Testis (tissue), 3 donors: Measurements from ENCODE around the gene TMEM242. TPM values are rescaled to one million over a fixed set of nuclear protein-coding genes. Genes with fewer than 3 reads are reported as not detected.
A peak's percentile ranks its signal among the peaks of the same experiment; 100 is the strongest.

Experiments used
- DNase-seq: peaks from one replicate; pipeline ENCODE4 v3.0.0-alpha.2; 2019
- H3K27ac ChIP-seq, 2 donors: fragments of 200-600 bp; sonication (generic); one replicate each; pipeline ENCODE4 v1.5.1; 2019
- H3K27me3 ChIP-seq: fragments of 200-600 bp; sonication (generic); one replicate; pipeline ENCODE4 v1.5.1; 2019
- H3K36me3 ChIP-seq: fragments of 200-600 bp; sonication (generic); one replicate; pipeline ENCODE4 v1.5.1; 2017; ENCODE audit warnings: low read depth; ENCODE audit errors: missing control alignments
- H3K4me1 ChIP-seq: fragments of 200-600 bp; sonication (generic); one replicate; pipeline ENCODE4 v1.5.1; 2019
- H3K4me3 ChIP-seq, 2 donors: fragments of 200-600 bp; sonication (generic); one replicate each; pipeline ENCODE4 v1.5.1; 2017 to 2019
- H3K9me3 ChIP-seq: fragments of 200-600 bp; sonication (generic); one replicate; pipeline ENCODE4 v1.5.1; 2017
- CTCF ChIP-seq, 3 experiments: fragments of 450-650 bp in 2 of 3; fragments of 200-600 bp in 1 of 3; sonication (generic) in 1 of 3; IDR thresholded peaks; one replicate each; pipeline ENCODE4 v1.5.1; 2016 to 2019; ENCODE audit warnings: antibody characterized with exemption in 3 of 3, mild to moderate bottlenecking in 2 of 3, moderate library complexity in 1 of 3
- POLR2A ChIP-seq: fragments of 450-650 bp; IDR thresholded peaks from one replicate; pipeline ENCODE4 v1.6.1; 2017; ENCODE audit warnings: antibody characterized with exemption, mild to moderate bottlenecking, moderate library complexity
- WGBS, 2 donors: methylation state at CpG; one replicate each; pipeline ENCODE4 v1.1.5; 2018; 5-methylcytosine and 5-hydroxymethylcytosine counted together
- intact Hi-C: fragments of 100-400 bp; cut with DNase I; formaldehyde crosslinking; loops from one replicate; pipeline ENCODE4 v1.15.1; 2023; ENCODE audit warnings: low total_unique reads
- polyA plus RNA-seq: library from polyadenylated mRNA; stranded (reverse); fragments of 350-450 nt; fragmentation: Illumina TruSeq; extraction: RNeasy Lipid Tissue Mini Kit (QIAGEN cat#74804); gene quantifications from one replicate; pipeline ENCODE4 v1.2.3, GENCODE V29; 2014; ENCODE audit warnings: low read depth, low replicate concordance; ENCODE audit not compliant: insufficient read depth
- total RNA-seq, 2 donors: library from RNA; depleted of rRNA; stranded (reverse); fragments of >200 nt; gene quantifications; one replicate each; pipeline ENCODE4 v1.2.3, GENCODE V29; 2016

TMEM242 gene
- total and polyA plus RNA-seq, 3 donors from 2014 or later, result 8.9 to 11.9 (median 10.3) TPM

- 72 to 83% methylated on average over 9 of the region's 9 CpGs for WGBS, 2 donors
- no peak overlapping the region for H3K27ac ChIP-seq
- no peaks in the 10 kb centered on the region for H3K9me3 ChIP-seq
- H3K27me3 ChIP-seq, result no peaks in the 10 kb centered on the region
- TF ChIP-seq CTCF (IDR thresholded peaks at IDR 0.05), result peak in 1 of 3 experiments; percentile 20
- TF ChIP-seq POLR2A, result no peak
- H3K4me1 ChIP-seq, result no peaks in the 10 kb centered on the region
- intact Hi-C loops, result no loop called here
- H3K36me3 ChIP-seq, result no peaks in the 10 kb centered on the region
- H3K4me3 ChIP-seq, result no peak overlapping the region
- DNase-seq, result no peak
Observed at GRCh38 chr6:157281570-157281969, 41.7 kb downstream of the TMEM242 start.

- 76 to 79% methylated on average over 7 to 9 of the region's 9 CpGs for WGBS, 2 donors
- intact Hi-C loops, result no loop called here
Observed at GRCh38 chr6:157280947-157281346, 42.4 kb downstream of the TMEM242 start.

GRCh38 chr6:157280157-157280556 lies 43.2 kb downstream of the TMEM242 start:
- Histone ChIP-seq H3K27ac (no peak overlapping the region), H3K9me3 (no peaks in the 10 kb centered on the region), H3K4me1 (no peaks in the 10 kb centered on the region), H3K36me3 (no peaks in the 10 kb centered on the region), H3K27me3 (no peaks in the 10 kb centered on the region), H3K4me3 (no peak overlapping the region)
- no peak for DNase-seq
- intact Hi-C loops, result no loop called here
- no peak for TF ChIP-seq POLR2A
- no peak for TF ChIP-seq CTCF (IDR thresholded peaks at IDR 0.05)
- WGBS, 2 donors, result 47 to 55% methylated on average over 17 of the region's 17 CpGs

More at GRCh38 chr6:157280947-157281346, 42.4 kb downstream of the TMEM242 start:
- no peaks in the 10 kb centered on the region for H3K4me1 ChIP-seq
- TF ChIP-seq POLR2A (no peak), CTCF (IDR thresholded peaks at IDR 0.05) (no peak)
- H3K27me3 ChIP-seq, result no peaks in the 10 kb centered on the region
- DNase-seq, result no peak
- no peaks in the 10 kb centered on the region for H3K9me3 ChIP-seq
- no peak overlapping the region for H3K4me3 ChIP-seq
- no peak overlapping the region for H3K27ac ChIP-seq
- no peaks in the 10 kb centered on the region for H3K36me3 ChIP-seq

GRCh38 chr6:157278171-157278570 lies 45.1 kb downstream of the TMEM242 start:
- intact Hi-C loops, result loop anchor here (10.0 kb wide), 1 partner anchor 243 kb away; no protein-coding TSS in a partner anchor
- Histone ChIP-seq H3K4me3 (no peak overlapping the region), H3K27me3 (no peaks in the 10 kb centered on the region), H3K36me3 (no peaks in the 10 kb centered on the region), H3K4me1 (no peaks in the 10 kb centered on the region), H3K9me3 (no peaks in the 10 kb centered on the region), H3K27ac (no peak overlapping the region)
- TF ChIP-seq POLR2A (no peak), CTCF (IDR thresholded peaks at IDR 0.05) (no peak)
- no peak for DNase-seq
- WGBS, 2 donors, result 90 to 91% methylated on average over 7 to 8 of the region's 9 CpGs

GRCh38 chr6:157276731-157277130 lies 46.6 kb downstream of the TMEM242 start:
- H3K4me3 ChIP-seq, result no peak overlapping the region
- no peak for DNase-seq
- no peaks in the 10 kb centered on the region for H3K9me3 ChIP-seq
- H3K27ac ChIP-seq, result no peak overlapping the region
- TF ChIP-seq CTCF (IDR thresholded peaks at IDR 0.05), result no peak
- TF ChIP-seq POLR2A, result no peak
- intact Hi-C loops, result loop anchor here (10.0 kb wide), 1 partner anchor 242 kb away; no protein-coding TSS in a partner anchor
- WGBS, 2 donors, result 84 to 85% methylated on average over 9 of the region's 9 CpGs
- H3K36me3 ChIP-seq, result no peaks in the 10 kb centered on the region
- H3K27me3 ChIP-seq, result no peaks in the 10 kb centered on the region
- H3K4me1 ChIP-seq, result peaks cover 3% of the 10 kb centered on the region
